Trophoblast cell (in vitro differentiated cells and primary cell): ENCODE measurements around the gene PARVB.
A peak's percentile ranks its signal among the peaks of the same experiment; 100 is the strongest.

Experiments used
- DNase-seq, 2 donors: peaks; one replicate each; pipeline ENCODE4 v3.0.0-alpha.2; 2016
- H2AFZ ChIP-seq: 2 replicates; pipeline ENCODE4 v1.6.1; 2013; ENCODE audit warnings: low read length, moderate library complexity, mild to moderate bottlenecking; ENCODE audit not compliant: insufficient read depth, poor library complexity
- H2AK5ac ChIP-seq: 2 replicates; pipeline ENCODE4 v1.6.1; 2013; ENCODE audit warnings: mild to moderate bottlenecking, low read length
- H2BK120ac ChIP-seq: 2 replicates; pipeline ENCODE4 v1.6.1; 2013; ENCODE audit warnings: low read length, mild to moderate bottlenecking, moderate library complexity; ENCODE audit not compliant: insufficient read depth, poor library complexity
- H2BK12ac ChIP-seq: 2 replicates; pipeline ENCODE4 v1.6.1; 2013; ENCODE audit warnings: mild to moderate bottlenecking, low read length, moderate library complexity
- H2BK5ac ChIP-seq: 2 replicates; pipeline ENCODE4 v1.6.1; 2013; ENCODE audit warnings: low read length, low read depth, moderate library complexity, mild to moderate bottlenecking; ENCODE audit not compliant: poor library complexity
- H3K14ac ChIP-seq: 2 replicates; pipeline ENCODE4 v1.6.1; 2013; ENCODE audit warnings: mild to moderate bottlenecking, low read length
- H3K18ac ChIP-seq: 2 replicates; pipeline ENCODE4 v1.6.1; 2013; ENCODE audit warnings: mild to moderate bottlenecking, low read length
- H3K23ac ChIP-seq: 2 replicates; pipeline ENCODE4 v1.6.1; 2013; ENCODE audit warnings: low read length
- H3K27ac ChIP-seq: 2 replicates; pipeline ENCODE4 v1.5.1; 2013; ENCODE audit warnings: low read depth, mild to moderate bottlenecking, inconsistent platforms, low read length, moderate library complexity
- H3K27me3 ChIP-seq: 2 replicates; pipeline ENCODE4 v1.6.1; 2013; ENCODE audit warnings: inconsistent platforms, mild to moderate bottlenecking, low read length, moderate library complexity; ENCODE audit not compliant: insufficient read depth
- H3K36me3 ChIP-seq, 2 experiments: 1 replicate in 1 of 2; 2 replicates in 1 of 2; pipeline ENCODE4 v1.6.1; 2013; ENCODE audit warnings: low read length in 2 of 2, mild to moderate bottlenecking in 2 of 2, moderate library complexity in 1 of 2; ENCODE audit not compliant: insufficient read depth in 2 of 2, control insufficient read depth in 1 of 2
- H3K4ac ChIP-seq: 2 replicates; pipeline ENCODE4 v1.6.1; 2013; ENCODE audit warnings: low read depth, mild to moderate bottlenecking, low read length, moderate library complexity
- H3K4me1 ChIP-seq, 2 experiments: 1 replicate in 1 of 2; 2 replicates in 1 of 2; pipeline ENCODE4 v1.6.1; 2013; ENCODE audit warnings: low read length in 2 of 2, mild to moderate bottlenecking in 2 of 2, moderate library complexity in 1 of 2; ENCODE audit not compliant: insufficient read depth in 2 of 2, control insufficient read depth in 1 of 2
- H3K4me2 ChIP-seq: 2 replicates; pipeline ENCODE4 v1.6.1; 2013; ENCODE audit warnings: inconsistent platforms, mild to moderate bottlenecking, low read length, moderate library complexity
- H3K4me3 ChIP-seq: 2 replicates; pipeline ENCODE4 v1.5.1; 2013; ENCODE audit warnings: mild to moderate bottlenecking, low read depth, low read length, inconsistent platforms
- H3K79me1 ChIP-seq: one replicate; pipeline ENCODE4 v1.6.1; 2013; ENCODE audit warnings: low read length
- H3K79me2 ChIP-seq: 2 replicates; pipeline ENCODE4 v1.6.1; 2013; ENCODE audit warnings: low read length, mild to moderate bottlenecking; ENCODE audit not compliant: control insufficient read depth, insufficient read depth, poor library complexity
- H3K9ac ChIP-seq: 2 replicates; pipeline ENCODE4 v1.6.1; 2013; ENCODE audit warnings: mild to moderate bottlenecking, low read length
- H3K9me3 ChIP-seq: 2 replicates; pipeline ENCODE4 v1.6.1; 2013; ENCODE audit warnings: low read depth, mild to moderate bottlenecking, control low read depth, inconsistent platforms, low read length; ENCODE audit not compliant: insufficient read depth
- H4K12ac ChIP-seq: 2 replicates; pipeline ENCODE4 v1.6.1; 2013; ENCODE audit warnings: low read depth, mild to moderate bottlenecking, low read length, moderate library complexity
- H4K8ac ChIP-seq: 2 replicates; pipeline ENCODE4 v1.6.1; 2013; ENCODE audit warnings: low read depth, mild to moderate bottlenecking, low read length, moderate library complexity
- H4K91ac ChIP-seq: one replicate; pipeline ENCODE4 v1.6.1; 2013; ENCODE audit warnings: low read depth, mild to moderate bottlenecking, low read length, moderate library complexity
- WGBS: extraction: QIAGEN DNeasy Blood & Tissue Kit; methylation state at CpG from one replicate; pipeline ENCODE4 v1.1.7; 2013; ENCODE audit warnings: missing lambda C conversion rate; ENCODE audit not compliant: insufficient read length, insufficient coverage; ENCODE audit errors: extremely low coverage; 5-methylcytosine and 5-hydroxymethylcytosine counted together

Gene PARVB

GRCh38 chr22:44086271-44087088, 62.4 kb downstream of the PARVB start:
- Histone ChIP-seq H2AFZ (no peak overlapping the region), H3K27me3 (no peaks in the 10 kb centered on the region), H3K4ac (no peak overlapping the region), H4K12ac (no peak overlapping the region), H3K27ac (no peak overlapping the region), H3K14ac (no peak overlapping the region), H3K4me2 (no peak overlapping the region), H2BK5ac (no peak overlapping the region), H3K36me3 (no peaks in the 10 kb centered on the region), H3K9ac (no peak overlapping the region), H3K9me3 (no peaks in the 10 kb centered on the region), H3K4me3 (no peak overlapping the region), H3K79me1 (no peaks in the 10 kb centered on the region), H3K79me2 (no peaks in the 10 kb centered on the region), H4K8ac (no peak overlapping the region), H3K23ac (no peak overlapping the region), H2BK12ac (no peak overlapping the region), H4K91ac (no peak overlapping the region), H3K4me1 (no peaks in the 10 kb centered on the region), H3K18ac (no peak overlapping the region), H2BK120ac (no peak overlapping the region), H2AK5ac (no peak overlapping the region)
- WGBS: no CpG with 5 or more reads among the region's 17 CpGs
- DNase-seq: no peak

DNA sequence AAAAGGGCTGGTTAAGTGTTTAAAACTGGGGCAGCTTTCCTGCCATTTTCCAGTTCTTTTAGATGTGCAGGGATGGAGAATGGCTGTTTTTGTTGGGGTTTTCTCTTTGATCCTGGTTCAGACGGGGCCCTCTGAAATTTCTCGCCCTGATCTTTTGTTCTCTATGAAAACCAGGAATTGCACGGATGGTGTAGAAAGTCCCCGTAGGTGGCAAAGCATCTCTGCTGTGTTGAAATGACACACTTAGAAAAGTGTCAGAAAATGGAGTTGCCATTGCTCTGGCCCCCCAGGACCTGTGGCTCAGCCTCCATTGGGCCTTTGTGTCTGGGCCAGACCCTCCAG, 63.0 kb downstream of the PARVB start:
- Histone ChIP-seq H3K79me2 (no peaks in the 10 kb centered on the region), H3K27ac (no peak overlapping the region), H3K79me1 (no peaks in the 10 kb centered on the region), H3K14ac (no peak overlapping the region), H4K91ac (no peak overlapping the region), H3K27me3 (no peaks in the 10 kb centered on the region), H3K4me2 (no peak overlapping the region), H2BK120ac (no peak overlapping the region), H3K23ac (no peak overlapping the region), H3K9me3 (no peaks in the 10 kb centered on the region), H3K4ac (no peak overlapping the region), H4K12ac (no peak overlapping the region), H3K4me1 (no peaks in the 10 kb centered on the region), H3K36me3 (no peaks in the 10 kb centered on the region), H3K4me3 (no peak overlapping the region), H2AFZ (no peak overlapping the region), H2BK5ac (no peak overlapping the region), H3K18ac (no peak overlapping the region), H4K8ac (no peak overlapping the region), H2AK5ac (no peak overlapping the region), H2BK12ac (no peak overlapping the region), H3K9ac (no peak overlapping the region)
- no CpG with 5 or more reads among the region's 4 CpGs for WGBS
- DNase-seq: no peak

DNA sequence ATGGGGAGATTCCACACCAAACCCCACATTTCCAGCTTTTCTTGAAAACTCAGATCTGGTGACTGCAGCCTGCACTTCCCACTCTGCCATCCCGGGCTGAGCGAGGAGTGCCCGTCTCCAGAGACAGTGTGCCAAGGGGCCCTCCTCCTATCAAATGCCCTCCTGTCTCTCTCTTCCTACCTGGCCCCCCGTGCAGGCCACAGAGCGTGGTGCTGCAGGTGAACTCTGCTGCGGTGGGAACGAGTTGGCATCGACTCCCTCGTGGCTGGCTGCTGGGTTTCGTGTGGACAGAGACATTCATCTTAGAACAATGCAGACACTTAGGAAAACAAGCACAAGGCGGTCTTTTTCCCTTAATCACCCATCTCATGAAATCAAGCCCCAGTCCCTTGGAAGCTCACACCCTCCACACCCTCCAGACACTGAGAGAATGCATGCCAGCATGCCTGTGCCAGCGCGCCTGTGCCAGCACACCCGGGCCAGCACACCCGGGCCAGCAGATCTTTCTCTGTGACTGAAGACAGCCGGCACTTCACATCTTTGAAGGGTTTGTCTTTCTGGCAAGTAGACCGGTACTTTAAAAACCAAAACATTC, 65.0 kb downstream of the PARVB start:
- Histone ChIP-seq H3K27me3 (no peaks in the 10 kb centered on the region), H3K9me3 (no peaks in the 10 kb centered on the region), H2BK120ac (no peak overlapping the region), H3K9ac (no peak overlapping the region), H2AK5ac (no peak overlapping the region), H3K4ac (no peak overlapping the region), H4K12ac (no peak overlapping the region), H3K23ac (no peak overlapping the region), H3K4me2 (no peak overlapping the region), H4K91ac (no peak overlapping the region), H3K18ac (no peak overlapping the region), H3K79me1 (no peaks in the 10 kb centered on the region), H4K8ac (no peak overlapping the region), H2BK12ac (no peak overlapping the region), H3K4me3 (no peak overlapping the region), H2AFZ (no peak overlapping the region), H3K36me3 (no peaks in the 10 kb centered on the region), H3K79me2 (no peaks in the 10 kb centered on the region), H2BK5ac (no peak overlapping the region), H3K4me1 (no peaks in the 10 kb centered on the region), H3K27ac (no peak overlapping the region), H3K14ac (no peak overlapping the region)
- no CpG with 5 or more reads among the region's 17 CpGs for WGBS
- DNase-seq: no peak

GRCh38 chr22:44089717-44090570, 65.8 kb downstream of the PARVB start:
- Histone ChIP-seq H2BK5ac (no peak overlapping the region), H3K36me3 (no peaks in the 10 kb centered on the region), H3K9me3 (no peaks in the 10 kb centered on the region), H4K91ac (no peak overlapping the region), H3K79me1 (no peaks in the 10 kb centered on the region), H3K4me2 (no peak overlapping the region), H2AFZ (no peak overlapping the region), H3K4me3 (no peak overlapping the region), H4K8ac (no peak overlapping the region), H3K9ac (no peak overlapping the region), H3K27me3 (no peaks in the 10 kb centered on the region), H3K4me1 (no peaks in the 10 kb centered on the region), H4K12ac (no peak overlapping the region), H2AK5ac (no peak overlapping the region), H3K23ac (no peak overlapping the region), H3K18ac (no peak overlapping the region), H2BK120ac (no peak overlapping the region), H3K14ac (no peak overlapping the region), H3K79me2 (no peaks in the 10 kb centered on the region), H2BK12ac (no peak overlapping the region), H3K27ac (no peak overlapping the region), H3K4ac (no peak overlapping the region)
- WGBS: no CpG with 5 or more reads among the region's 15 CpGs
- peak in 1 of 2 donors; percentile 5 for DNase-seq
